Naive thymus-derived CD8-positive, alpha-beta T cell (primary cell): ENCODE data around the gene ZNF469. TPM values are rescaled to one million over a fixed set of nuclear protein-coding genes. Genes with fewer than 3 reads are reported as not detected.

Source experiments
- ATAC-seq, 2 donors: fragments of 150-1000 bp; cut with Tn5 transposase in 1 of 2; sonication (Bioruptor Pico), chemical (Tn5 transposase) in 1 of 2; 1 replicate in 1 of 2; 2 replicates in 1 of 2; pipeline ENCODE4 v1.10.0; 2021; ENCODE audit warnings: mild to moderate bottlenecking in 2 of 2, moderate library complexity in 2 of 2
- POLR2A ChIA-PET: fragments of 350-600 bp; sonication (Branson Sonifier 250); formaldehyde crosslinking; loops from one replicate; lab custom pipeline; 2021; ENCODE audit warnings: antibody characterized with exemption; lab: Charles Lee
- DNase-seq, 10 donors: peaks; one replicate each; pipeline versions ENCODE4 v3.0.0 to v3.0.0-alpha.2; 2020 to 2022
- H3K27ac Mint-ChIP-seq, 10 donors: one replicate each; pipeline ENCODE4 v1.8.0; 2020 to 2022; ENCODE audit warnings: mild to moderate bottlenecking in 10 of 10, mixed read lengths in 10 of 10, moderate library complexity in 4 of 10, inconsistent platforms in 1 of 10
- H3K27me3 Mint-ChIP-seq, 5 donors: one replicate each; pipeline ENCODE4 v1.8.0; 2021 to 2022; ENCODE audit warnings: mixed read lengths in 5 of 5
- H3K36me3 Mint-ChIP-seq, 3 donors: one replicate each; pipeline ENCODE4 v1.8.0; 2020 to 2022; ENCODE audit warnings: mixed read lengths in 3 of 3, mild to moderate bottlenecking in 2 of 3, inconsistent platforms in 1 of 3
- H3K4me1 Mint-ChIP-seq, 4 donors: one replicate each; pipeline ENCODE4 v1.8.0; 2021 to 2022; ENCODE audit warnings: mixed read lengths in 4 of 4
- H3K4me3 Mint-ChIP-seq, 10 donors: one replicate each; pipeline ENCODE4 v1.8.0; 2020 to 2022; ENCODE audit warnings: mild to moderate bottlenecking in 10 of 10, mixed read lengths in 10 of 10, moderate library complexity in 6 of 10, inconsistent platforms in 1 of 10
- H3K9me3 Mint-ChIP-seq, 9 donors: one replicate each; pipeline ENCODE4 v1.8.0; 2020 to 2022; ENCODE audit warnings: mixed read lengths in 9 of 9, mild to moderate bottlenecking in 3 of 9, inconsistent platforms in 1 of 9, moderate library complexity in 1 of 9
- polyA plus RNA-seq, 3 donors: library from polyadenylated mRNA; unstranded; fragments of 300-500 nt; fragmentation: Illumina TruSeq; gene quantifications; one replicate each; pipeline ENCODE4 v1.2.3, GENCODE V29; 2021
- total RNA-seq, 8 experiments: library from RNA in 2 of 8; stranded (reverse) in 2 of 8; gene quantifications; one replicate each; pipeline ENCODE4 v1.2.3 and lab custom pipeline; 2021 to 2026

The ZNF469 gene
- total and polyA plus RNA-seq, 5 experiments from 2014 or later = 0.01 to 2.1 (median 0.10) TPM

- H3K4me1 Mint-ChIP-seq = peaks cover 1 to 4% (median 4%) of the 10 kb centered on the region in 4 donors
- H3K4me3 Mint-ChIP-seq = no peak overlapping the region
- peaks cover 0 to 2% (median 0%) of the 10 kb centered on the region in 3 donors for H3K36me3 Mint-ChIP-seq
- POLR2A ChIA-PET = no interaction called here
- peaks cover 0 to 1% (median 0%) of the 10 kb centered on the region in 9 donors for H3K9me3 Mint-ChIP-seq
- no peak overlapping the region for H3K27ac Mint-ChIP-seq
- ATAC-seq (no peak), DNase-seq (no peak)
- peaks cover 3 to 24% (median 8%) of the 10 kb centered on the region in 5 donors for H3K27me3 Mint-ChIP-seq
Measured at GRCh38 chr16:88377961-88378360, 4.8 kb upstream of the ZNF469 start.

GRCh38 chr16:88378401-88378800 lies 4.4 kb upstream of the ZNF469 start:
- ATAC-seq = no peak
- peaks cover 0 to 1% (median 0%) of the 10 kb centered on the region in 9 donors for H3K9me3 Mint-ChIP-seq
- H3K4me1 Mint-ChIP-seq = peaks cover 1 to 4% (median 4%) of the 10 kb centered on the region in 4 donors
- H3K4me3 Mint-ChIP-seq = no peak overlapping the region
- POLR2A ChIA-PET = no interaction called here
- no peak overlapping the region for H3K27ac Mint-ChIP-seq
- no peak for DNase-seq
- peaks cover 3 to 24% (median 8%) of the 10 kb centered on the region in 5 donors for H3K27me3 Mint-ChIP-seq
- H3K36me3 Mint-ChIP-seq = peaks cover 0 to 2% (median 0%) of the 10 kb centered on the region in 3 donors

- ATAC-seq (no peak), DNase-seq (no peak)
- Mint-ChIP-seq H3K36me3 (peaks cover 0 to 4% (median 0%) of the 10 kb centered on the region in 3 donors), H3K4me1 (peaks cover 1 to 5% (median 4%) of the 10 kb centered on the region in 4 donors), H3K27ac (no peak overlapping the region), H3K4me3 (no peak overlapping the region), H3K27me3 (peaks cover 4 to 24% (median 8%) of the 10 kb centered on the region in 5 donors), H3K9me3 (peaks cover 0 to 1% (median 0%) of the 10 kb centered on the region in 9 donors)
- POLR2A ChIA-PET = no interaction called here
Measured at GRCh38 chr16:88378836-88379693, 3.7 kb upstream of the ZNF469 start.

DNA sequence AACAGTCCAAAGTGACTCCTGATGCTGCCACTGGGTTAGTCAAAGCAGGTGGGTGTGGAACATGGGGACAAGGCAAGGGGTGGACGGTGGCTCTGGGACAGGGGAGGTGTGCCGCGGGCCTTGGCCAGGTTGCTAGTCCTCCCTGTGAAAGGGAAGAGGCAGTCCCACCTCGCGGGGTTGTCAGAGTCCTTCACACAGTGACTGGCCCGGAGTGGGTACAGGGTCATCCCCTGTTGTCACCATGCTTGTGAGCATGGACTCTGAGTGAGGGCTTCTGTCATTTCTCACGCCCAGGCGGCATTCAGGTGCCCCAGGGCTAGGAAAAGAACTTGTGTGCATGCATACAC lies 3.1 kb upstream of the ZNF469 start:
- DNase-seq (no peak), ATAC-seq (no peak)
- Mint-ChIP-seq H3K27ac (no peak overlapping the region), H3K4me1 (peaks cover 3 to 9% (median 6%) of the 10 kb centered on the region in 4 donors), H3K36me3 (peaks cover 0 to 4% (median 0%) of the 10 kb centered on the region in 3 donors), H3K4me3 (no peak overlapping the region), H3K27me3 (peaks cover 7 to 25% (median 11%) of the 10 kb centered on the region in 5 donors), H3K9me3 (peaks cover 0 to 1% (median 0%) of the 10 kb centered on the region in 9 donors)
- POLR2A ChIA-PET = no interaction called here

DNA sequence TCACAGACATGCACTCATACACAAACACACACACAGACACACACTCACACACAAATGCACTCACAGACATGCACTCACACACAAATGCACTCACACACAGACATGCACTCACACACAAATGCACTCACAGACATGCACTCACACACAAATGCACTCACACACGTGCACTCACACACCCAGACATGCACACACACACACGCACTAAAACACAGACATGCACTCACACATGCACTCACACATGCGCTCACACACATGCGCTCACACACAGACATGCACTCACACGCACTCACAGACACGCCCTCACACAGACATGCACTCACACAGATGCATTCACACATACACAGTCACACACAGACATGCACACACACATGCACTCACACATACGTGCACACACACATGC lies 2.7 kb upstream of the ZNF469 start:
- Mint-ChIP-seq H3K9me3 (peaks cover 0 to 1% (median 0%) of the 10 kb centered on the region in 9 donors), H3K27me3 (peaks cover 9 to 30% (median 15%) of the 10 kb centered on the region in 5 donors), H3K27ac (no peak overlapping the region), H3K36me3 (peaks cover 0 to 4% (median 0%) of the 10 kb centered on the region in 3 donors), H3K4me1 (peaks cover 3 to 13% (median 7%) of the 10 kb centered on the region in 4 donors), H3K4me3 (no peak overlapping the region)
- ATAC-seq = no peak
- POLR2A ChIA-PET = no interaction called here
- DNase-seq = no peak

GRCh38 chr16:88380619-88381018 lies 2.1 kb upstream of the ZNF469 start:
- H3K27me3 Mint-ChIP-seq = peaks cover 13 to 33% (median 17%) of the 10 kb centered on the region in 5 donors
- peaks cover 0 to 4% (median 0%) of the 10 kb centered on the region in 3 donors for H3K36me3 Mint-ChIP-seq
- H3K27ac Mint-ChIP-seq = no peak overlapping the region
- peaks cover 0 to 1% (median 0%) of the 10 kb centered on the region in 9 donors for H3K9me3 Mint-ChIP-seq
- peaks cover 3 to 14% (median 7%) of the 10 kb centered on the region in 4 donors for H3K4me1 Mint-ChIP-seq
- POLR2A ChIA-PET = no interaction called here
- DNase-seq (no peak), ATAC-seq (no peak)
- H3K4me3 Mint-ChIP-seq = no peak overlapping the region

DNA sequence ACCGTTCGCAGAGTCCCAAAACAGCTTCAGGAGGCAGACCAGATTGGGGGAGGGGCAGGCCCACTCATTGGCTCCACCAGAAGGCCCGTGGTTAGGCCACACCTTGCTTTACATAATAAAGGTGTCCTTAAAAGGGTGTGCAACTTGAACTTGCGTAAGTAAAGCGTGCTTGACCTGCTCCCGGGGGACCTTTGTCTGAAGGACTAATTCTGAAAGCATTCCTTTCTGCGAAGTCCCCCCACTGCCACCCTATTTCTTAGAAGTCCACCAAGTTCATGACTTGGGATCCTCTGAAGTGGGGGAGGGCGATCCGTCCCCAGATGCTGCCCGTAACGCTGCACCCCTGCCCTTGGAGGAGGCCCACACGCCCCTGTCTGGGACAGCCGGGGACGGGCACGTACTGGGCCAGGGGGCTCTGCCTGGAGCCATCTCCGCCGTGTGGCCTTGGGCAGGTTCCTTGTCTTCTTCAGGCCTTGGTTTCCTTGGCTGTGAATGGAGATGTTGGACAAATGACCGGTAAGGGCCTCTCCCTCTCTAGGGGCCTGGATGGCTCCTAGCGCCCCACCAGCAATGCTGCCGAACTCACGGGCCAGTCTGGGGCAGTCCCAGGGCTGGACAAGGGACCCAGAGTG lies 823 bp upstream of the ZNF469 start:
- peak overlapping the region in 4 of 10 donors; percentile 54 to 71 (median 66) for H3K4me3 Mint-ChIP-seq
- no peak for ATAC-seq
- peaks cover 0 to 1% (median 0%) of the 10 kb centered on the region in 9 donors for H3K9me3 Mint-ChIP-seq
- H3K4me1 Mint-ChIP-seq = peaks cover 3 to 14% (median 7%) of the 10 kb centered on the region in 4 donors
- H3K27ac Mint-ChIP-seq = no peak overlapping the region
- peaks cover 0 to 4% (median 0%) of the 10 kb centered on the region in 3 donors for H3K36me3 Mint-ChIP-seq
- POLR2A ChIA-PET = no interaction called here
- no peak for DNase-seq
- H3K27me3 Mint-ChIP-seq = peaks cover 13 to 41% (median 23%) of the 10 kb centered on the region in 5 donors

- Mint-ChIP-seq H3K4me1 (peaks cover 3 to 14% (median 7%) of the 10 kb centered on the region in 4 donors), H3K27ac (no peak overlapping the region), H3K36me3 (peaks cover 0 to 4% (median 0%) of the 10 kb centered on the region in 3 donors), H3K4me3 (peak overlapping the region in 3 of 10 donors; percentile 19 to 60 (median 30)), H3K9me3 (no peaks in the 10 kb centered on the region), H3K27me3 (peaks cover 13 to 31% (median 23%) of the 10 kb centered on the region in 5 donors)
- DNase-seq (no peak), ATAC-seq (peak; percentile 20 to 35)
- POLR2A ChIA-PET = no interaction called here
Measured at GRCh38 chr16:88383401-88384221, 852 bp downstream of the ZNF469 start.

DNA sequence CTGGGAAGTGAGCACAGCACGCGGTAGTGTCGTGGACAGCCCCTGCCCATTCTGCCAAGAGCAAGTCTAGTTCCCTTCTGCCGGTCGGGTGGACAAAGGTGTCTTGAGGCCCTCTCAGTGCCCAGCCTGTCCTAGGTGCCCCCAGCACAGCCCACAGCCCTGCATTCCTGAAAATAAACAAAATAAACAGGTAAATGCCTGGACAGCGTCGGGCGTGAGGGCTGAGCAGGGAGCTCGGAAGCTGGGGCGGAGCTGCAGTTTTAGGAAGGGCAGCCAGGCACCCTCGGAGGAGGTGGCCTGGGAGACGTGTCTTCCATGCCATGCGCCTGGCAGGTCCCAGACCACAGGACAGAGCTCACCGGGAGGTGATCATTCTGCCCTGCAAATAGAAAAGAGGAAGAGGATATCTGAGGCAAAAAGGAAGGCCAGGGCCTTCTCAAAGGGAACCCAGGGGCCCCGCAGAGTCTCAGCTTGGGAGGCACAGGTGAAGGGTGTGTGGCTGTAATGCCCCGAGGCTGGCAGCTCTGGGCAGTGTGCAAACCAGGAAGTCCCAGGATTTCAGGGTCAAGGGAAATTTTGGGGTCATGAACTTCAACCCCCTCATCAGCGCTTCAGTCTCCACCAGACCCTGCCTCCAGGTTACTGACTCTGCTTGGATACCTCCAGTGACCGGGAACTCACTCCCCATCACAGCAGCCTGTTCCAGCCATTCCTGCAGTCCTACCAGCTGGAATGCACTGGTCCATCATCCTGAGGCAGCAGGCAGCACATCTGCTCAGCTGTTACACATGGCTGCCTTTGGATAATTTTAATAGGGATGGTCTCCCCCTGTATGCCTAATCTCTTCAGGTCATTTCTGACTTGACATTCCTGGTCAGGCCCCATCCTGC lies 1.7 kb downstream of the ZNF469 start:
- Mint-ChIP-seq H3K4me1 (peaks cover 3 to 14% (median 7%) of the 10 kb centered on the region in 4 donors), H3K27me3 (peaks cover 13 to 37% (median 26%) of the 10 kb centered on the region in 5 donors), H3K4me3 (peak overlapping the region in 5 of 10 donors; percentile 19 to 60 (median 25)), H3K36me3 (peaks cover 0 to 4% (median 0%) of the 10 kb centered on the region in 3 donors), H3K27ac (no peak overlapping the region), H3K9me3 (no peaks in the 10 kb centered on the region)
- DNase-seq (no peak), ATAC-seq (no peak)
- POLR2A ChIA-PET = no interaction called here

- DNase-seq (no peak), ATAC-seq (no peak)
- H3K4me1 Mint-ChIP-seq = peaks cover 3 to 14% (median 7%) of the 10 kb centered on the region in 4 donors
- H3K36me3 Mint-ChIP-seq = peaks cover 0 to 4% (median 0%) of the 10 kb centered on the region in 3 donors
- no peak overlapping the region for H3K27ac Mint-ChIP-seq
- no peaks in the 10 kb centered on the region for H3K9me3 Mint-ChIP-seq
- POLR2A ChIA-PET = no interaction called here
- H3K27me3 Mint-ChIP-seq = peaks cover 13 to 43% (median 26%) of the 10 kb centered on the region in 5 donors
- H3K4me3 Mint-ChIP-seq = peak overlapping the region in 2 of 10 donors; percentile 19 to 29
Measured at GRCh38 chr16:88385112-88385594, 2.4 kb downstream of the ZNF469 start.
